H9 (cell line): Measurements from ENCODE around the gene UCKL1. TPM values are rescaled to one million over a fixed set of nuclear protein-coding genes. Genes with fewer than 3 reads are reported as not detected.
A peak's percentile ranks its signal among the peaks of the same experiment; 100 is the strongest.

ENCODE experiments used
- DNase-seq: peaks from one replicate; pipeline ENCODE4 v3.0.0-alpha.2; 2017
- H2AFZ ChIP-seq: one replicate; pipeline ENCODE4 v1.6.1; 2013; ENCODE audit warnings: mild to moderate bottlenecking, low read length, control low read depth, moderate library complexity
- H2AK5ac ChIP-seq: 2 replicates; pipeline ENCODE4 v1.6.1; 2013; ENCODE audit warnings: low read length, control low read depth, mixed read lengths; ENCODE audit not compliant: insufficient read length
- H2BK120ac ChIP-seq: one replicate; pipeline ENCODE4 v1.6.1; 2013; ENCODE audit warnings: low read depth, mild to moderate bottlenecking, low read length, control low read depth, inconsistent platforms; ENCODE audit not compliant: poor library complexity, severe bottlenecking
- H2BK12ac ChIP-seq: 2 replicates; pipeline ENCODE4 v1.6.1; 2013; ENCODE audit warnings: low read length, control low read depth, mixed read lengths, low read depth; ENCODE audit not compliant: insufficient read length
- H2BK15ac ChIP-seq: 2 replicates; pipeline ENCODE4 v1.6.1; 2013; ENCODE audit warnings: low read depth, low read length, control low read depth
- H2BK20ac ChIP-seq: one replicate; pipeline ENCODE4 v1.6.1; 2013; ENCODE audit warnings: low read depth, mild to moderate bottlenecking, low read length, control low read depth, inconsistent platforms; ENCODE audit not compliant: poor library complexity, severe bottlenecking
- H2BK5ac ChIP-seq: 2 replicates; pipeline ENCODE4 v1.6.1; 2013; ENCODE audit warnings: low read length, control low read depth, mixed read lengths; ENCODE audit not compliant: insufficient read length
- H3K14ac ChIP-seq: 2 replicates; pipeline ENCODE4 v1.6.1; 2013; ENCODE audit warnings: low read length, control low read depth; ENCODE audit not compliant: insufficient read depth
- H3K18ac ChIP-seq: 2 replicates; pipeline ENCODE4 v1.6.1; 2013; ENCODE audit warnings: low read depth, mild to moderate bottlenecking, mixed read lengths, low read length, control low read depth; ENCODE audit not compliant: insufficient read length
- H3K23ac ChIP-seq: 2 replicates; pipeline ENCODE4 v1.6.1; 2013; ENCODE audit warnings: low read length, control low read depth, mixed read lengths, low read depth; ENCODE audit not compliant: insufficient read length
- H3K23me2 ChIP-seq: 2 replicates; pipeline ENCODE4 v1.6.1; 2013; ENCODE audit warnings: low read depth, mild to moderate bottlenecking, mixed read lengths, low read length, control low read depth; ENCODE audit not compliant: insufficient read length, poor library complexity, severe bottlenecking
- H3K27ac ChIP-seq: 2 replicates; pipeline ENCODE4 v1.5.1; 2013; ENCODE audit warnings: low read length, control low read depth, mixed read lengths, low read depth; ENCODE audit not compliant: insufficient read length
- H3K27me3 ChIP-seq: 2 replicates; pipeline ENCODE4 v1.6.1; 2013; ENCODE audit warnings: low read length, control low read depth, inconsistent platforms; ENCODE audit not compliant: insufficient read depth
- H3K4ac ChIP-seq: 2 replicates; pipeline ENCODE4 v1.6.1; 2013; ENCODE audit warnings: low read depth, mild to moderate bottlenecking, control low read depth, inconsistent platforms, low read length, moderate library complexity
- H3K4me1 ChIP-seq: 2 replicates; pipeline ENCODE4 v1.6.1; 2013; ENCODE audit warnings: low read length, control low read depth, inconsistent platforms; ENCODE audit not compliant: insufficient read depth
- H3K4me2 ChIP-seq: 2 replicates; pipeline ENCODE4 v1.6.1; 2013; ENCODE audit warnings: low read length, control low read depth, mixed read lengths; ENCODE audit not compliant: insufficient read length, insufficient read depth
- H3K56ac ChIP-seq: 2 replicates; pipeline ENCODE4 v1.6.1; 2013; ENCODE audit warnings: low read depth, mild to moderate bottlenecking, mixed read lengths, low read length, control low read depth; ENCODE audit not compliant: insufficient read length
- H3K79me1 ChIP-seq: 2 replicates; pipeline ENCODE4 v1.6.1; 2013; ENCODE audit warnings: low read depth, mild to moderate bottlenecking, moderate library complexity, low read length, control low read depth, inconsistent platforms; ENCODE audit not compliant: insufficient read depth, poor library complexity, severe bottlenecking
- H3K79me2 ChIP-seq: 2 replicates; pipeline ENCODE4 v1.6.1; 2013; ENCODE audit warnings: low read length, control low read depth, inconsistent platforms; ENCODE audit not compliant: insufficient read depth
- H3K9ac ChIP-seq: 2 replicates; pipeline ENCODE4 v1.6.1; 2013; ENCODE audit warnings: low read length, control low read depth, mixed read lengths; ENCODE audit not compliant: insufficient read length; ENCODE audit errors: extremely low read depth
- H3K9me3 ChIP-seq: one replicate; pipeline ENCODE4 v1.6.1; 2013; ENCODE audit warnings: low read depth, low read length, inconsistent platforms; ENCODE audit not compliant: control insufficient read depth
- H3T11ph ChIP-seq: one replicate; pipeline ENCODE4 v1.6.1; 2013; ENCODE audit warnings: mild to moderate bottlenecking, low read length, control low read depth, inconsistent platforms
- H4K20me1 ChIP-seq: one replicate; pipeline ENCODE4 v1.6.1; 2013; ENCODE audit not compliant: control insufficient read depth, insufficient read length, insufficient read depth
- H4K5ac ChIP-seq: 2 replicates; pipeline ENCODE4 v1.6.1; 2013; ENCODE audit warnings: low read depth, mild to moderate bottlenecking, mixed read lengths, low read length, control low read depth; ENCODE audit not compliant: insufficient read length
- H4K8ac ChIP-seq: replicated peaks from 2 replicates; pipeline ENCODE4 v1.6.1; 2013; ENCODE audit warnings: low read length, control low read depth, mixed read lengths, low read depth; ENCODE audit not compliant: insufficient read length
- H4K91ac ChIP-seq: 2 replicates; pipeline ENCODE4 v1.6.1; 2013; ENCODE audit warnings: low read depth, mild to moderate bottlenecking, moderate library complexity, mixed read lengths, low read length, control low read depth; ENCODE audit not compliant: insufficient read length
- H3K27ac Mint-ChIP-seq, 3 experiments: 2 replicates in 2 of 3; 3 replicates in 1 of 3; pipeline ENCODE4 v1.8.0; 2020 to 2021; ENCODE audit warnings: mixed read lengths in 3 of 3, mild to moderate bottlenecking in 1 of 3, moderate library complexity in 1 of 3
- H3K27me3 Mint-ChIP-seq: 2 replicates; pipeline ENCODE4 v1.8.0; 2021; ENCODE audit warnings: low read depth, mild to moderate bottlenecking, moderate library complexity, mixed read lengths
- H3K36me3 Mint-ChIP-seq, 3 experiments: 2 replicates in 2 of 3; 3 replicates in 1 of 3; pipeline ENCODE4 v1.8.0; 2020 to 2021; ENCODE audit warnings: low read depth in 3 of 3, mixed read lengths in 3 of 3; ENCODE audit not compliant: insufficient read depth in 1 of 3
- H3K4me1 Mint-ChIP-seq, 2 experiments: 2 replicates each; pipeline ENCODE4 v1.8.0; 2020; ENCODE audit warnings: mixed read lengths in 2 of 2
- H3K4me3 Mint-ChIP-seq, 2 experiments: 2 replicates in 1 of 2; 3 replicates in 1 of 2; pipeline ENCODE4 v1.8.0; 2020 to 2021; ENCODE audit warnings: mild to moderate bottlenecking in 2 of 2, mixed read lengths in 2 of 2, moderate library complexity in 1 of 2
- H3K9me3 Mint-ChIP-seq, 2 experiments: 2 replicates in 1 of 2; 3 replicates in 1 of 2; pipeline ENCODE4 v1.8.0; 2020; ENCODE audit warnings: mild to moderate bottlenecking in 2 of 2, mixed read lengths in 2 of 2, moderate library complexity in 1 of 2
- CTCF ChIP-seq: fragments of 200-600 bp; sonication (generic); conservative IDR thresholded peaks from 3 replicates; pipeline ENCODE4 v1.8.0; 2021; ENCODE audit warnings: antibody characterized with exemption, mild to moderate bottlenecking
- WGBS: extraction: QIAGEN DNeasy Blood & Tissue Kit; methylation state at CpG from one replicate; pipeline ENCODE4 v1.1.7; 2013; ENCODE audit warnings: missing lambda C conversion rate, low lambda C conversion rate, mixed read lengths; ENCODE audit not compliant: insufficient read length; ENCODE audit errors: extremely low coverage; 5-methylcytosine and 5-hydroxymethylcytosine counted together
- total RNA-seq: library from RNA; stranded (reverse); gene quantifications from 2 replicates; pipeline ENCODE4 v1.2.1, GENCODE V29; 2021

UCKL1 gene
- total RNA-seq, 1 experiment from 2014 or later, result 40.9 TPM

GRCh38 chr20:63940071-63940471 lies 16.1 kb downstream of the UCKL1 start:
- H2BK15ac ChIP-seq, result no peak overlapping the region
- H3K79me1 ChIP-seq, result no peaks in the 10 kb centered on the region
- no peak overlapping the region for H4K8ac ChIP-seq
- no peak overlapping the region for H3K4me2 ChIP-seq
- no peak for TF ChIP-seq CTCF
- H3K23me2 ChIP-seq, result peaks cover 13% of the 10 kb centered on the region
- H3K9ac ChIP-seq, result no peak overlapping the region
- no peak overlapping the region for H3K56ac ChIP-seq
- no peaks in the 10 kb centered on the region for H3K4me1 ChIP-seq
- H4K91ac ChIP-seq, result no peak overlapping the region
- no peak overlapping the region for H2AK5ac ChIP-seq
- Mint-ChIP-seq H3K36me3 (peaks cover 0 to 26% (median 23%) of the 10 kb centered on the region in 3 experiments; a peak in 6 of 7 replicates), H3K4me3 (no peak overlapping the region), H3K27me3 (no peaks in the 10 kb centered on the region), H3K27ac (no peak overlapping the region), H3K9me3 (no peaks in the 10 kb centered on the region), H3K4me1 (peaks cover 3 to 9% of the 10 kb centered on the region in 2 experiments)
- H4K5ac ChIP-seq, result no peak overlapping the region
- H3K18ac ChIP-seq, result no peak overlapping the region
- no peak overlapping the region for H2BK20ac ChIP-seq
- H2BK12ac ChIP-seq, result no peak overlapping the region
- H3K14ac ChIP-seq, result no peak overlapping the region
- no peak overlapping the region for H2AFZ ChIP-seq
- no peaks in the 10 kb centered on the region for H3K9me3 ChIP-seq
- no peak overlapping the region for H2BK5ac ChIP-seq
- WGBS, result no CpG with 5 or more reads among the region's 23 CpGs
- no peaks in the 10 kb centered on the region for H4K20me1 ChIP-seq
- H3K23ac ChIP-seq, result no peak overlapping the region
- H3T11ph ChIP-seq, result no peak overlapping the region
- H3K79me2 ChIP-seq, result 0 out of 2 replicates have a peak, but pooled peaks cover 2% of the 10 kb centered on the region
- no peak overlapping the region for H3K4ac ChIP-seq
- H3K27me3 ChIP-seq, result no peaks in the 10 kb centered on the region
- peak; percentile 74 for DNase-seq
- no peak overlapping the region for H3K27ac ChIP-seq
- no peak overlapping the region for H2BK120ac ChIP-seq
